Thyroid gland (tissue), 4 donors: ENCODE results near the gene FGF19.

Source experiments
- POLR2A ChIP-seq, 2 donors: fragments of 450-650 bp; IDR thresholded peaks; one replicate each; pipeline ENCODE4 v1.6.1; 2017; ENCODE audit warnings: antibody characterized with exemption in 2 of 2, mild to moderate bottlenecking in 2 of 2, moderate library complexity in 1 of 2
- TF ChIP-seq, protein P1 (sequence below), 6 experiments: fragments of 200-600 bp in 3 of 6; fragments of 450-650 bp in 3 of 6; sonication (generic) in 3 of 6; IDR thresholded peaks; one replicate each; pipeline ENCODE4 v1.5.1; 2016 to 2019; ENCODE audit warnings: antibody characterized with exemption in 6 of 6, mild to moderate bottlenecking in 2 of 6, inconsistent platforms in 1 of 6, moderate library complexity in 1 of 6

DNA sequence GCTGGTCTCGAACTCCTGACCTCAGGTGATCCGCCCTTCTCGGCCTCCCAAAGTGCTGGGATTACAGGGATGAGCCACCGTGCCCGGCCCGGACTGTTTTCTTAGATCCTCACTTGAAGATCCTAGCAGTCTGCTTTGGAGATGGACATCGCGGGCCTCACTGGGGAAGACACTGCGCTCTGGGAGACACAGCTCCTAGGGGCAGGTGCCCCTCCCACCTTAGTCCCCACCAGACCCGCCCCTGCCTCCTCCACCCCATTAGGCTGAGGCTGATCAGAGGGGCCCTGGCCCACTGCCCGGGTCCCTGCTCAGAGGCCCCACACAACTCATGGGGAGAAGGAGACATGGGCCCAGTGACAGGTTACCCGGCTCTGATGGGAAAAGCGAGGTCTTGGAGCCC is 17.4 kb downstream of the FGF19 start:
- TF ChIP-seq, protein P1, sequence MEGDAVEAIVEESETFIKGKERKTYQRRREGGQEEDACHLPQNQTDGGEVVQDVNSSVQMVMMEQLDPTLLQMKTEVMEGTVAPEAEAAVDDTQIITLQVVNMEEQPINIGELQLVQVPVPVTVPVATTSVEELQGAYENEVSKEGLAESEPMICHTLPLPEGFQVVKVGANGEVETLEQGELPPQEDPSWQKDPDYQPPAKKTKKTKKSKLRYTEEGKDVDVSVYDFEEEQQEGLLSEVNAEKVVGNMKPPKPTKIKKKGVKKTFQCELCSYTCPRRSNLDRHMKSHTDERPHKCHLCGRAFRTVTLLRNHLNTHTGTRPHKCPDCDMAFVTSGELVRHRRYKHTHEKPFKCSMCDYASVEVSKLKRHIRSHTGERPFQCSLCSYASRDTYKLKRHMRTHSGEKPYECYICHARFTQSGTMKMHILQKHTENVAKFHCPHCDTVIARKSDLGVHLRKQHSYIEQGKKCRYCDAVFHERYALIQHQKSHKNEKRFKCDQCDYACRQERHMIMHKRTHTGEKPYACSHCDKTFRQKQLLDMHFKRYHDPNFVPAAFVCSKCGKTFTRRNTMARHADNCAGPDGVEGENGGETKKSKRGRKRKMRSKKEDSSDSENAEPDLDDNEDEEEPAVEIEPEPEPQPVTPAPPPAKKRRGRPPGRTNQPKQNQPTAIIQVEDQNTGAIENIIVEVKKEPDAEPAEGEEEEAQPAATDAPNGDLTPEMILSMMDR (IDR thresholded peaks at IDR 0.05) = no peak
- no peak for TF ChIP-seq POLR2A (IDR thresholded peaks at IDR 0.05)
